Activated CD4-positive, alpha-beta T cell treated with anti-CD3 and anti-CD28 coated beads, Interleukin-2, amount 50 U/mL, for 48 hours (primary cell): Measurements from ENCODE around the gene SCAPER.

Source experiments
- DNase-seq, 2 experiments: peaks; one replicate each; pipeline ENCODE4 v3.0.0-alpha.2; 2020

The SCAPER gene

DNA sequence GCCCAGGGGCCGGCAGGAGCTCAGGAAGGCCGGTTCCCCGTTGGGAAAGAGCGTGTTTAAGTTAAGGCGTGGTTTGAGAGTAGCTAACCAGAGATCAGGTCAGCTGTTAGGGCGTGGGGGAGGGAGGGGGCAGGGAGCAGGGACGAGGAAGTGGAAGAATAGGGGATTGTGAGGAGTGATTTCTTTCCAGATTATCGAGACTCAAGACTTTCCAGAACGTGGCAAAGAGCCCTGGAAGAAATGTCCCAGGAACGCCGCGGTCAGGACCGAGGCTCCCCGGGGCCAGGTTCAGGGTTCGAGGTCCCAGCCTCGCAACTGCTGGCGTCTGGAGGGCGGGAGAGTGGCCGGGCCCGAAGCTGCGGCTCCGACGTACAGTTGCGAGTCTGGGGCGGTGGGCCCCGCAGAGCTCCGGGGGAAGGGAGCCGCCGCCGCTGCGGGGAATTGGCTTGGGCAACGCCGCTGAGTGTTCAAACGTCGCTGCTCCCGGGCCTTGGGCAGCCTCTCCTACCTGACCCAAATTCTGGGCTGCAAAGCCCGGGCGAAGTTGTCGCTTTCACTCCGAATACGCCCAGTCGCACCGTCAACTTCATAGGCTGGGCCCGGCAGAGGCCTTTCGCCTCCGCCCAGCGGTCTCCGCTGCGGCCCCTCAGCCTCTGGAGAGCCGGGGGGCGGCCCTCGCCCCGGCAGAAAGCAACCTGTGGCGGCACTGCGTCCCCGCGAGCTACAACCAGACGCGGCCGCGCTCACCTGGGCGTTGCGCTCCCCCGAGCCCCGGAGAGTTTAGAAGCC, 559.1 kb downstream of the SCAPER start:
- peak in 1 of 2 experiments; percentile 19 for DNase-seq

DNA sequence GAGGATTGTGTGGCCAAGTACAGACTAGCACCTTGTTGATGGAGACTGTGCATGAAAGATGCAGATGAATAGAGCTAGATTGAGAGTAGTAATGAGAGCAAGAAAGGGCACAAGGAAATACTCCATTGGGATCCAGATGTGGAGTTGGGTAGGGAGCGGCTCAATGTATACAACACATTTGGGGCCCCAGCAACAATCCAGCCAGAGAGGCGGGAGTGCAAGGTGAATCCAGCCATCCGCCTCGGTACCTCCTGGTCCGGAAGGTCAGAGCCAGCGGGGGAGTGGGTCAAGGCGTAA, 559.6 kb downstream of the SCAPER start:
- DNase-seq = no peak

DNA sequence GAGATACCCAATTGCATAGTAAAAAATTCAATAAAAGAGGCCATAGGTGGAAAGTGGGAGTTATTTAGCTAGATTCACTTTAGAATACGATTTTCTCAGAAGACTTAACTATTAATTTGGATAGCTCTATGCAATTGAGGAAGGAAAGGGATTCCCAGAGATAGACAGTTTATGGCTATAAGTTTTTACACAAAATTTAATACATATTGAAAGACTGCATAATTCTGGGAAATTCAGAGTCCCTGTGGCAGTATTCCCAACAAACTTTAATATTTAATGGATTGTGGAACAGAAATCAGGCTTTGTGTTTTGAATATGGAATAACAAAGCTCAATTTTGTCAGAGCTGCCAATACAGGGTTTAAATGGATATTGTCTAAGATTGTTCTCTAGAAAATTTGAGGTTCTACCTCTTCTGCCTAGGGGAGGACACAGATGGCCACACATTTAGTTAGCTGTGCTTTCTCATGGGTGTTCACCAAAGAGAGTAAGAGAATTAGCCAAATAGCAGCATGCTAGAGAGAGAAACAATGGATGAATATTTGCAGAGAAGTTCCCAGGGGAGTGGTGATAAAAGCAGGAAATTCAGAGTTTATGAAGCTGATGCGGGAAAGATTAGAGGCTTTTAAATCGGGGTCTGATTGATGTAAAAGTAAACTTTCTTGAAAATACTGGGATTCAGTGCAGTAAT, 560.1 kb downstream of the SCAPER start:
- no peak for DNase-seq

DNA sequence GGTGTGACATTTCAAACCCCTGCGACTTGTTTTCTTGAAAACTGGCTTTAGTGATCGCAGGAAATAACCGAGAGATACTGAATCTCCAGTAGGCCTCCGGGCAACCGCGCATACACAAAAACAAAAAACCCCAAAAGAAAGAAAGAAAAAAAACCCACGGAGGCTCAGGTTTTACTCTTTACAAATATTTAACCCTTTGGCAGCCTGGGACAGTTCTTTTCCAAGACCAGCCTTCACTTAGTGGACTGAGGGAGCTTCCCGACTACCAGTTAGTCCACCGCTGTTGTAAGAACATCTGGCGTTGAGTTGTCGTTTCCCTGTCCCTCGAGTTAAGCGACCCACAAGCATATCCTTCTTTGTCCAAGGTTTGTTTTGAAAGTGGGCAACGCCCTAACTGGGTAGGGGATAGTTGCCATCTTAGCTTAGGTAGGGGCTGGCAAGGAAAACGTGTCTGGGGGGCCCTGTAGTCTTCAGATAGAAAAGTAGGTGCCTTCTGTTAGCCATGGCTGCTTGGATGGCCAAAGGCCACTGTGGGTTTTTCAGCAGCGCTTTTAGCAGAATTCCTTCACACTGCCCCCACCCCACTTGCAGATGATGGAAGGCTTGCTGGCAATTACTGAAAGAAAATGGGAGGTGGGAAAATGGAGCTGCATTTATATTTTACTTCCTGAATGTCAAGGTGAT, 561.7 kb downstream of the SCAPER start:
- no peak for DNase-seq

DNA sequence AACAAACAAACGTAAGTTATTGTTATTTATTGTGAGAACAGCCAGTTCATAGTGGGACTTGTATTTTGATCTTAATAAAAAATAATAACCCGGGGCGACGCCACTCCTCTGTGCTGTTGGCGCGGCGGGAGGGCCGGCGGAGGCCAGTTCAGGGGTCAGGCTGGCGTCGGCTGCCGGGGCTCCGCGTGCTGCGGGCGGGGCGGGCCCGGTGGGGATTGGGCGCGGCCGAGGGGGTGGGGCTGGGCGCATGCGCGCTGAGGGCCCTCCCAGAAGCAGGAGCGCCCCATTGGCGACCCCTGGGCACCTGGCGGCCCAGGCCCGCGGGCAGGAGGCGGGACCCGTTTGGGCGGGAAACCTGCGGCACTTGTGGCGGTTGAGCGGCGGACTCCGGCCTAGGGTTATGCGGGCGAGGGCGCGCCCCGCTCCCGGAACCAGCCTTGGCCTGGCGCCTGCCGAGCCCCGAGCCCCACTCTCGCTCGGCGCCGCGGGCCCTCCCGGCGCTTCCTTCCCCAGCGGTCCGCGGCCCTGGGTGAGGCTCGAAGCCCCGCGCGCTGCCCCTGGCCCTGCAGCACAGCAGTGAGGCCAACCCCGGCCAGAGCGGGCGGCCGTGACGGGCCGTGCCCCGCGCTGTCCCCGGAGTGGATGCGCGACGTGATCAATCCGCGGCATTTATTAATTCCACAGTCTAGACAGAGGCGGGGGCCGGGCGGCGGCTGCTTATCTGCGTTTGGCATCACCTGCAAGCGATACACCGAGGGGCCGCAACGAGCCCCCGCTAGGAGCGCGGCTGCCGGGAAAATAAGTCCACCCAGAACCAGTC, 562.5 kb downstream of the SCAPER start:
- DNase-seq = peak in 1 of 2 experiments; percentile 18

DNA sequence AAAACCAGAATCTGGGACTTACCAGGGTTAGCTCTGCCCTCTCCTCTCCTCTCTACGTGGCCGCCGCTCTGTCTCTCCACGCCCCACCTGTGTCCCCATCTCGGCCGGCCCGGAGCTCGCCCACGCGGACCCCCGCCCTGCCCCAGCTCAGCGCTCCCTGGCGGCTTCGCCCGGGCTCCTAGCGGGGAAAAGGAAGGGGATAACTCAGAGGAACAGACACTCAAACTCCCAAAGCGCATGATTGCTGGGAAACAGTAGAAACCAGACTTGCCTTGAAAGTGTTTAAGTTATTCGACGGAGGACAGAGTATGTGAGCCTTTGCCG, 563.1 kb downstream of the SCAPER start:
- DNase-seq = peak in 1 of 2 experiments; percentile 12

DNA sequence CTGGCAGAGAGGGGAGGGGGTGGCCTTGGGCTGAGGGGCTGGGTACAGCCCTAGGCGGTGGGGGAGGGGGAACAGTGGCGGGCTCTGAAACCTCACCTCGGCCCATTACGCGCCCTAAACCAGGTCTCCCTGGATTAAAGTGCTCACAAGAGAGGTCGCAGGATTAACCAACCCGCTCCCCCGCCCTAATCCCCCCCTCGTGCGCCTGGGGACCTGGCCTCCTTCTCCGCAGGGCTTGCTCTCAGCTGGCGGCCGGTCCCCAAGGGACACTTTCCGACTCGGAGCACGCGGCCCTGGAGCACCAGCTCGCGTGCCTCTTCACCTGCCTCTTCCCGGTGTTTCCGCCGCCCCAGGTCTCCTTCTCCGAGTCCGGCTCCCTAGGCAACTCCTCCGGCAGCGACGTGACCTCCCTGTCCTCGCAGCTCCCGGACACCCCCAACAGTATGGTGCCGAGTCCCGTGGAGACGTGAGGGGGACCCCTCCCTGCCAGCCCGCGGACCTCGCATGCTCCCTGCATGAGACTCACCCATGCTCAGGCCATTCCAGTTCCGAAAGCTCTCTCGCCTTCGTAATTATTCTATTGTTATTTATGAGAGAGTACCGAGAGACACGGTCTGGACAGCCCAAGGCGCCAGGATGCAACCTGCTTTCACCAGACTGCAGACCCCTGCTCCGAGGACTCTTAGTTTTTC, 563.6 kb downstream of the SCAPER start:
- peak in 1 of 2 experiments; percentile 17 for DNase-seq

DNA sequence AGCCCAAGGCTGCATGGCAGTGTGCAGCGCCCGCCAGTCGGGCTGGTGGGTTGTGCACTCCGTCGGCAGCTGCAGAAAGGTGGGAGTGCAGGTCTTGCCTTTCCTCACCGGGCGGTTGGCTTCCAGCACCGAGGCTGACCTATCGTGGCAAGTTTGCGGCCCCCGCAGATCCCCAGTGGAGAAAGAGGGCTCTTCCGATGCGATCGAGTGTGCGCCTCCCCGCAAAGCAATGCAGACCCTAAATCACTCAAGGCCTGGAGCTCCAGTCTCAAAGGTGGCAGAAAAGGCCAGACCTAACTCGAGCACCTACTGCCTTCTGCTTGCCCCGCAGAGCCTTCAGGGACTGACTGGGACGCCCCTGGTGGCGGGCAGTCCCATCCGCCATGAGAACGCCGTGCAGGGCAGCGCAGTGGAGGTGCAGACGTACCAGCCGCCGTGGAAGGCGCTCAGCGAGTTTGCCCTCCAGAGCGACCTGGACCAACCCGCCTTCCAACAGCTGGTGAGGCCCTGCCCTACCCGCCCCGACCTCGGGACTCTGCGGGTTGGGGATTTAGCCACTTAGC, 564.3 kb downstream of the SCAPER start:
- peak in 1 of 2 experiments; percentile 64 for DNase-seq

DNA sequence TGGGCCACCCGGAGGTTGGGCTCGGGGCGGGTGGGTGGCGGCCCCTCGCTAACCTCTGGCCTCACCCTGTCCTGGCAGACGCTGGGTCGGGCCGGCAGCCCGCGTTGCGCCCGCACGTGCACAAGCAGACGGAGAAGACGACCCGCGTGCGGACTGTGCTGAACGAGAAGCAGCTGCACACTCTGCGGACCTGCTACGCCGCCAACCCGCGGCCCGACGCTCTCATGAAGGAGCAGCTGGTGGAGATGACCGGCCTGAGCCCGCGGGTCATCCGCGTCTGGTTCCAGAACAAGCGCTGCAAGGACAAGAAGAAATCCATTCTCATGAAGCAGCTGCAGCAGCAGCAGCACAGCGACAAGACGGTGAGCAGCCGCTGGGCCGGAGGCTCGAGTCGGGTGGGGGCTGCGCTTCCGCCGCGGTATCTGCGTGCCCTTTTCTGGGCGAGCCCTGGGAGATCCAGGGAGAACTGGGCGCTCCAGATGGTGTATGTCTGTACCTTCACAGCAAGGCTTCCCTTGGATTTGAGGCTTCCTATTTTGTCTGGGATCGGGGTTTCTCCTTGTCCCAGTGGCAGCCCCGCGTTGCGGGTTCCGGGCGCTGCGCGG, 564.8 kb downstream of the SCAPER start:
- peak in 1 of 2 experiments; percentile 46 for DNase-seq

DNA sequence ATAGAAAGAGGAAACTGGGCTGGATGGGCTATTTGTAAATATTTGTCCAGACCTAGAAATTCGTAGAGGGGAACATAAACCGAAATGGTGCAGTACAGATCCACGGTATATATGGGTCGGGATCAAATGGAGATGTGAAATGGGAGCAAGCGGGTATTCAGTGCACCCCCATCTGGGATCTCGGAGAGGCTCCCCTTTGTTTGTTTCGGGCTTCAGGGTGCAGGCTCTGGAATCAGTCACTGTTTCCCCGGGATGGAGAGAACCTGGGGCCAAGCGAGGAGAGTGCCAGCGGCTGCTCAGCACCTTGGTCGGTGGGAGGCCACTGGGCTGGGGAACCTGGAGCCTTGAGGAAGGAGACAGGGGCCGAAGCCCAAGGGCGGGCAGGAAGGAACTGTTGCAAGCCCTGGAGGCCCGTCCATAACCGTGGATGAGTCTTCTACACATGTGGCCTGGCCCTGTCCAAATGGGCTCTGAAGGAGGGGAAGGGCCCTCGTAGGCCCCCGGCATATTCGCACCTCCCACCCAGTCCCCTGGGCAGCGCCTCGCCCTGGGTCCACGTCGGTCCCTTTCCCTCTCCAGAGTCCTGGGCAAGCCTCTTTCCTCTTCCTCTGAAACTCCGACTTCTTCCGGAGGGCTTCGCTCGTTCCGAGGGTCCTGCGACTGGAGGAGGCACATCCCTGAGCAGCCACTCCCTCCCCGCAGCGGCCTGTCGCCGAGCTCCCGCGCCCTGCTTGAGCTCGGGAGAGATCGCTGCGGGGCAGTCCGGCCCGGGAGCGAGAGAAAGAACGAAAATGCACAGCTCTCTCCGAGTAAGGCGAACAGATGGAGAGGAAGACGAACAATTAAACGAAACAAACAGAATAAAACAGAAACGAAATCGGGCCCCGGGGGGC, 565.6 kb downstream of the SCAPER start:
- peak in 1 of 2 experiments; percentile 22 for DNase-seq

DNA sequence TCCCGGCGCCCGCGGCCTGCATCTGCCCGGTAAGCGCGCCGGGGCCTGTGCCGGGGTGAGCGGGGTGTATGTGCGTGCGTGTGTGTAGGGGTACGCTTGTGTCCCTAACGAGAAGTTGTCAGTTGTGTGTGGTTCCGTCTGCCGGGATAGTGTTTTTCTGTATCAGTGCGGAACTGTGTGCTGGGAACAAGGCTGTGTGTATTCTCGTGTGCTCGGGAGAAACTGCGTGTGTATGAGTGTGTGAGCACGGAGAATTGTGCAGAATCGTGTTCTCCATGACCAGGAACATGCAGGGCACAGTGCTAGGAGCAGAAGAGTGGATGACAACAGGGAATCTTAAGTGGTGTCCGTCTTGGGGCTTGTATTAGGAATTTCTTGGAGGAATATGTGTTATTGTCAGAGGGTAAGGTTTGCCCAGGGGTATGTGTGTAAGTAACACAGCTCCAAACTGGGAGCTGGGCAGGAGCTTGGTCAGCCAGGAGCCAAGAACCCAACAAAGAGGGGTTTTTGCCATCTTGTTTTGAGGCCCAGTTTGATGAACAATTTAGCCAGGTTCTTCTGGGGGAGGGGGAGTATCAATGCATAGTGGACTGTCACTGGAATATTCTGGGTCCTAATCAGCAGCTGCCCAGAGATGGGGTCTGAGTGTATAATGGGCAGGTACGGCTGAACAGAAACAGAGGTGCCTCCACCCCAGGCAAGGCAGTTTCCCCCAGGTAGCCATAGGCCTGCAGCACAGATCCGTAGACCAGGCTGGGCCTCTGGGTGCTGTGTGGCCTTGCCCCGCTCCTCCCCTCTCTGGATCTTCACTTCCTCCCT, 566.4 kb downstream of the SCAPER start:
- DNase-seq = peak in 1 of 2 experiments; percentile 15

DNA sequence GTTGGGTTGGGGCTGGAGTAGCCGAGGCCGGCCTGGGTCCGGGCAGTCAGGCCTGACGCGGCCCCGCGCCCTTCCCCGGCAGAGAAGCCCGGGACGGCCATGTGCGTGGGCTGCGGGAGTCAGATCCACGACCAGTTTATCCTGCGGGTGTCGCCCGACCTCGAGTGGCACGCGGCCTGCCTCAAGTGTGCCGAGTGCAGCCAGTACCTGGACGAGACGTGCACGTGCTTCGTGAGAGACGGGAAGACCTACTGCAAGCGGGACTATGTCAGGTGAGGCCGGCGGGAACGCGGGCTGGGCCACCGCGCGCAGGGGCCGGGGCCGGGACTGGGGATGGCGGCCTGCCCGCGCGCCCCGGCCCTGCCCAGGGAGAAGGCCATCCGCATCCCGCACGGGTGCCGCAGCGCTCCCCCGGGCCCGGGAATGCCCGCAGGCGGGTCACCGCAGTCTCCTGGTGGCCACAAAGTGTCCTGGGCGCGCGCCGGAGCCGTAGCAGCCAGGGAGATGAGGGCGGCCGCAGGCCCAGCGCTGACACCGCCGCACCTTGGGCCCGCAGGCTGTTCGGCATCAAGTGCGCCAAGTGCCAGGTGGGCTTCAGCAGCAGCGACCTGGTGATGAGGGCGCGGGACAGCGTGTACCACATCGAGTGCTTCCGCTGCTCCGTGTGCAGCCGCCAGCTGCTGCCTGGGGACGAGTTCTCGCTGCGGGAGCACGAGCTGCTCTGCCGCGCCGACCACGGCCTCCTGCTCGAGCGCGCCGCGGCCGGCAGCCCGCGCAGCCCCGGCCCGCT, 567.2 kb downstream of the SCAPER start:
- peak in 1 of 2 experiments; percentile 27 for DNase-seq

DNA sequence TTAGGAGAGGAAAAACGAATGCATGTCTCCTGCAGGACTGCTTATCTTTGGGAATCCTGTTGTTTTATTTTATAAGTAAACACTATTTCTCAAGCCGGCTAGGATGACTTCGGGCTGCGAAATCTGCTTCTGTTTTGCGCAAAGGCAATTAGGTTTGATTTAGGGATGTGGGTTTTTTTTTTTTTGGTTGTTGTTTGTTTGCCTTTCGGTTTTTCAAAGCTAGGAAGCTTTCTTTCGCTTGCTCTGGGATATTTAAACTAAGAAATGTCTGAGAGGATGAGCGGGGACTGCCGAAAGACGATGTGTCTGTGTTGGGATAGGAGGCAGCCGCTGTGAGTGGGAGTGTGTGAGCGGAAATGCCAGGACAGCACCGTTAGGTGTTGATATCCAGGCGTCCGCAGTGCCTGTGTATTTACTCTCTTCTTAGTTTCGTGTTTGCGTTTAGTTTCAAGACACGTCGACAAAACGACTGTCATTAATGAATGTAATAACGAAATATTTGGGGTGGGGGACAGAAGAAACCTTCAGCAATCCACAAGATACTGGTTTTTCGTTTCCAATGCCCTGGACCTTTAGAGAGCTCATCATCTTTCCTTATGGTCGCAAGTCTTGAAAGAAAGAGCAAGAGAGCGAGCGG, 568.0 kb downstream of the SCAPER start:
- peak in 1 of 2 experiments; percentile 36 for DNase-seq

DNA sequence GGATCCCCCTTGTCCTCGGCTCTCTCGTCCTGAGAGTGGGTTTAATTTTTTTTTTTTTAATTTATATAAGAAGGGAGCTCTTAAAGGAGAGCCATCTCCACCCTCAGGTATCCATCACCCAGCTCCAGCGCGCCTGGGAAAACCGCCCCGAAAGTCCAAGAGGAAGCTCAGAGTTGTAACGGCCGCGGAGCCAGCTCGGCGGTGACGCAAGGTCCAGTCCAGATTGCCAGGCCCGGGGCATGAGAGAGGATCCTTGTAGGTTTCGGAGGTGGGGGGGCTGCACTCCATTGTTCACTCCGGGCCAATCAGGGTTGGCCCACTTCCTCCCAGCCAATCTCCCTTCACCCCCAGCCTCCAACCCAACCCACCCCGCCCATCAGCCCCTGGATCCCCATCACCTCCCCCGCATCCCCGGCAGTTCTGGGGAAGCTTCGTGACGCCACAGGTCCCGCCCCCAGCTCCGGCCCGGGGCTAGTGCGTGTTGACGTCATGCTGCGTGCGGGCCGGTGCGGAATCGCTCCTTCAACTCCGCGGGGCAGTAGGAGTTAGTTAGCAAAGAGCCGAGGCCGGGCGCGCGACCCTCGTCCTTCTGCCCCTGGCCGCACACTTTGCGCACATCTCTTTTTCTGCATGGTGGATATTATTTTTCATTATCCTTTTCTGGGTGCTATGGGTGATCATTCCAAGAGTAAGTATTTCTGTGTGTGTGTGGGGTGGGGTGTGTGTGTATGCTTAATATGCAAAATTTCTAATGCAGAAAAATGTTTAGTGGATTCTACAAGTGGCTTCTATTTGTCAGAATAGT, 568.7 kb downstream of the SCAPER start, which contains the start of gene ISL2:
TSS of gene ISL2 (plus strand) at position 520 of the 805 bp plus-strand sequence. CDS start at position 631, 111 bp downstream.
- peak; percentile 77 to 84 for DNase-seq

DNA sequence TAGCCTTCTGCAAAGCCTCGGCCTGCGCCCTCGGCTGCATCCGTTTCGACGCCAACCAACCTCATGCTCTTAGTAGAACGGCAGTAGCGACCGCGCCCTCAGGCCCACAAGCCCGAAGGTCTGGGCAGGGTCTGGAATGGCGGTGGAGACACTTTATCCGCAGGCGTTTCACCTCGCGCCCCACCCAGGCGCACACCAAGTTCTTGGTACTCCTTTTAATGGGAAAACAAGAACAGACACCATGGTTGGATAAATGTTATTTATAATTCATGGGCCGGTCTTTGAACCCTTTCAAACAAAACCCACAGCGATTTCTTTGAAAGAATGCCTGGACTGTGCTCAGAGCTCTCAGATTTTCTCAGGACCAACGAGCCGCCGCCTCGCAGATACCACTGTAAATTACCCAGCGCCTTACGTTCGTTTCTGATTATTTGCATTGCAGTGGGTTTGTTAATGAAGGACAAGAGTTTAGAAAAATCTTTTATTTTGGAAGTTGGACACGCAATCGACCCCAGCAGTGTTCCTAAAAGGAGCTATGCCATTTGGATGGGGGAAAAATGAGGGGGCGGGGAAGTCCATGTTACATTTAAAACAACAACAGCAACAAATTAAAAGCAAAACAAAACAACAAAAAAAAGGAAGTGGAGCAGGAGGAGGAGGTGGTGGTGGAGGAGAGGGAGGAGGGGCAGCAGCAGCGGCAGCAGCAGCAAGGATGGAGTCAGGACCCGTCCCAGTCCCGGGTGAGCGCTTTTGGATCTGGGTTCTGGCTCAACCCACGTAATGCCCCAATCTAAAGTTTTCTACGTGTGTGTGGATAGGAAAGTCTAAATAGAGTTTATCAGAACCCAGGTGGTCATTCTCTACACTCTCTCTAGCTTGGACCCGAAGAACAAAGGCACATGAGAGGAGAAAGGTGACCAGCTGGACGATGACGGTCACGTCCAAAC, 569.6 kb downstream of the SCAPER start:
- DNase-seq = peak in 1 of 2 experiments; percentile 28
